T-cell (primary cell): ENCODE results near the gene FOXP4. TPM values are rescaled to one million over a fixed set of nuclear protein-coding genes. Genes with fewer than 3 reads are reported as not detected.

Experiments used
- ATAC-seq, 4 experiments: fragments of 200-7000 bp in 3 of 4; fragments of 150-1000 bp in 1 of 4; cut with Tn5 transposase; replicated peaks in 1 of 4; 1 replicate in 3 of 4; 2 replicates in 1 of 4; pipeline ENCODE4 v1.10.0; 2021; ENCODE audit warnings: moderate library complexity in 3 of 4, mild to moderate bottlenecking in 2 of 4, moderate number of reproducible peaks in 1 of 4
- CTCF ChIA-PET, 2 donors: fragments of 300-600 bp; sonication (Branson Sonifier 250); formaldehyde crosslinking; loops; one replicate each; lab custom pipeline; 2022; ENCODE audit warnings: antibody characterized with exemption in 2 of 2; lab: Charles Lee
- POLR2A ChIA-PET, 2 donors: fragments of 300-600 bp; sonication (Branson Sonifier 250); formaldehyde crosslinking; loops; one replicate each; lab custom pipeline; 2022; ENCODE audit warnings: antibody characterized with exemption in 2 of 2; lab: Charles Lee
- DNase-seq, 35 experiments: peaks; one replicate each; pipeline versions ENCODE4 v3.0.0 to v3.0.0-alpha.2; 2013 to 2023
- H3K27ac ChIP-seq: one replicate; pipeline ENCODE4 v1.5.1; 2013; ENCODE audit warnings: low read length
- H3K27me3 ChIP-seq, 2 experiments: replicated peaks in 1 of 2; 1 replicate in 1 of 2; 2 replicates in 1 of 2; pipeline versions ENCODE4 v1.6.1 to v1.7.0; 2013; ENCODE audit warnings: low read length in 1 of 2, mixed read lengths in 1 of 2; ENCODE audit not compliant: control insufficient read depth in 2 of 2, insufficient read depth in 2 of 2; ENCODE audit errors: extremely low read depth in 1 of 2
- H3K36me3 ChIP-seq, 2 donors: 1 replicate in 1 of 2; 2 replicates in 1 of 2; pipeline versions ENCODE4 v1.6.1 to v1.7.0; 2013; ENCODE audit warnings: low read length in 1 of 2; ENCODE audit not compliant: control insufficient read depth in 2 of 2, insufficient read depth in 1 of 2; ENCODE audit errors: extremely low read depth in 1 of 2
- H3K4me1 ChIP-seq, 2 experiments: 1 replicate in 1 of 2; 2 replicates in 1 of 2; pipeline versions ENCODE4 v1.6.1 to v1.7.0; 2013; ENCODE audit warnings: low read length in 2 of 2, mixed read lengths in 1 of 2; ENCODE audit not compliant: insufficient read depth in 2 of 2, control insufficient read depth in 1 of 2; ENCODE audit errors: extremely low read depth in 1 of 2
- H3K4me3 ChIP-seq, 2 donors: 1 replicate in 1 of 2; 2 replicates in 1 of 2; pipeline versions ENCODE4 v1.5.1 to v1.7.0; 2013; ENCODE audit warnings: mild to moderate bottlenecking in 2 of 2, low read length in 1 of 2, moderate library complexity in 1 of 2; ENCODE audit not compliant: control insufficient read depth in 1 of 2; ENCODE audit errors: extremely low read depth in 1 of 2
- H3K9me3 ChIP-seq: 2 replicates; pipeline ENCODE4 v1.7.0; 2013
- H3K27ac Mint-ChIP-seq, 2 donors: one replicate each; pipeline ENCODE4 v1.8.0; 2020 to 2021; ENCODE audit warnings: mild to moderate bottlenecking in 2 of 2, mixed read lengths in 2 of 2
- H3K27me3 Mint-ChIP-seq, 2 donors: one replicate each; pipeline ENCODE4 v1.8.0; 2021 to 2022; ENCODE audit warnings: mixed read lengths in 2 of 2
- H3K36me3 Mint-ChIP-seq: one replicate; pipeline ENCODE4 v1.8.0; 2021; ENCODE audit warnings: mixed read lengths
- H3K4me1 Mint-ChIP-seq, 3 donors: one replicate each; pipeline ENCODE4 v1.8.0; 2020 to 2022; ENCODE audit warnings: mixed read lengths in 3 of 3, mild to moderate bottlenecking in 1 of 3
- H3K4me3 Mint-ChIP-seq, 3 donors: one replicate each; pipeline ENCODE4 v1.8.0; 2020 to 2022; ENCODE audit warnings: mild to moderate bottlenecking in 3 of 3, mixed read lengths in 3 of 3, moderate library complexity in 3 of 3
- H3K9me3 Mint-ChIP-seq, 3 donors: one replicate each; pipeline ENCODE4 v1.8.0; 2020 to 2022; ENCODE audit warnings: mixed read lengths in 3 of 3
- WGBS: methylation state at CpG from one replicate; pipeline ENCODE4 v1.1.5; 2013; ENCODE audit warnings: missing lambda C conversion rate; ENCODE audit not compliant: insufficient coverage; 5-methylcytosine and 5-hydroxymethylcytosine counted together
- total RNA-seq, 35 experiments: library from RNA in 6 of 35; stranded (reverse) in 6 of 35; fragments of 120-200 nt in 1 of 35; gene quantifications; one replicate each; pipeline versions ENCODE4 v1.2.1 to v1.2.4 and lab custom pipeline; 2013 to 2026

Gene FOXP4
- total RNA-seq, 5 donors from 2014 or later (not counting 1 experiment from before 2014, with no cell fraction given) = 4.6 to 10.1 (median 9.5) TPM

GRCh38 chr6:41502917-41503671, 43.1 kb upstream of the FOXP4 start:
- H3K4me1 ChIP-seq = peaks cover 2 to 22% of the 10 kb centered on the region in 2 experiments
- no peaks in the 10 kb centered on the region for H3K36me3 ChIP-seq
- ATAC-seq (no peak), DNase-seq (no peak)
- peaks cover 14 to 64% of the 10 kb centered on the region in 2 experiments for H3K27me3 ChIP-seq
- POLR2A ChIA-PET = no interaction called here
- Mint-ChIP-seq H3K9me3 (no peaks in the 10 kb centered on the region), H3K4me1 (peaks cover 14 to 23% (median 19%) of the 10 kb centered on the region in 3 donors), H3K27ac (no peak overlapping the region), H3K36me3 (no peaks in the 10 kb centered on the region), H3K27me3 (peaks cover 54 to 57% of the 10 kb centered on the region in 2 donors), H3K4me3 (no peak overlapping the region)
- H3K27ac ChIP-seq = no peak overlapping the region
- H3K9me3 ChIP-seq = no peaks in the 10 kb centered on the region
- 70% methylated on average over 7 of the region's 27 CpGs for WGBS
- H3K4me3 ChIP-seq = no peak overlapping the region
- CTCF ChIA-PET = no interaction called here

GRCh38 chr6:41503827-41504465, 42.2 kb upstream of the FOXP4 start:
- peak overlapping the region; percentile 56 to 70 (median 60) for H3K4me3 Mint-ChIP-seq
- H3K36me3 ChIP-seq = no peaks in the 10 kb centered on the region
- 1% methylated on average over 42 of the region's 52 CpGs for WGBS
- no peaks in the 10 kb centered on the region for H3K9me3 ChIP-seq
- peaks cover 14 to 67% of the 10 kb centered on the region in 2 experiments for H3K27me3 ChIP-seq
- DNase-seq (no peak), ATAC-seq (peak in 1 of 4 experiments; percentile 23)
- H3K36me3 Mint-ChIP-seq = no peaks in the 10 kb centered on the region
- ChIA-PET POLR2A (interaction anchor here in 1 of 2 donors (0.6 kb wide), 1 partner anchor 250 kb away, joined by 3 read pairs; no protein-coding TSS in a partner anchor), CTCF (no interaction called here)
- H3K27ac ChIP-seq = no peak overlapping the region
- no peak overlapping the region for H3K4me3 ChIP-seq
- peaks cover 58 to 60% of the 10 kb centered on the region in 2 donors for H3K27me3 Mint-ChIP-seq
- peaks cover 2 to 22% of the 10 kb centered on the region in 2 experiments for H3K4me1 ChIP-seq
- peaks cover 14 to 23% (median 19%) of the 10 kb centered on the region in 3 donors for H3K4me1 Mint-ChIP-seq
- H3K27ac Mint-ChIP-seq = no peak overlapping the region
- H3K9me3 Mint-ChIP-seq = no peaks in the 10 kb centered on the region

- peaks cover 14 to 69% of the 10 kb centered on the region in 2 experiments for H3K27me3 ChIP-seq
These were observed 41.6 kb upstream of the FOXP4 start for GRCh38 chr6:41504466-41505121.

GRCh38 chr6:41505122-41506049, 40.8 kb upstream of the FOXP4 start:
- WGBS = 11% methylated on average over 54 of the region's 57 CpGs
- no peaks in the 10 kb centered on the region for H3K36me3 Mint-ChIP-seq
- ChIA-PET POLR2A (no interaction called here), CTCF (no interaction called here)
- H3K9me3 Mint-ChIP-seq = no peaks in the 10 kb centered on the region
- Histone ChIP-seq H3K27me3 (peaks cover 14 to 75% of the 10 kb centered on the region in 2 experiments), H3K4me3 (no peak overlapping the region), H3K4me1 (peaks cover 2 to 22% of the 10 kb centered on the region in 2 experiments), H3K27ac (no peak overlapping the region), H3K9me3 (no peaks in the 10 kb centered on the region), H3K36me3 (no peaks in the 10 kb centered on the region)
- peak overlapping the region in 1 of 2 donors; percentile 52 for H3K27ac Mint-ChIP-seq
- H3K4me1 Mint-ChIP-seq = peaks cover 14 to 23% (median 19%) of the 10 kb centered on the region in 3 donors
- ATAC-seq (peak in 1 of 4 experiments; percentile 42), DNase-seq (peak in 4 of 35 experiments; percentile 5 to 15 (median 8))
- peak overlapping the region; percentile 25 to 70 (median 65) for H3K4me3 Mint-ChIP-seq
- H3K27me3 Mint-ChIP-seq = peaks cover 57 to 66% of the 10 kb centered on the region in 2 donors

More at GRCh38 chr6:41504466-41505121, 41.6 kb upstream of the FOXP4 start:
- H3K9me3 ChIP-seq = no peaks in the 10 kb centered on the region
- 8% methylated on average over 25 of the region's 31 CpGs for WGBS
- Mint-ChIP-seq H3K4me1 (peaks cover 14 to 23% (median 19%) of the 10 kb centered on the region in 3 donors), H3K27ac (peak overlapping the region in 1 of 2 donors; percentile 17), H3K36me3 (no peaks in the 10 kb centered on the region), H3K4me3 (peak overlapping the region; percentile 56 to 70 (median 60)), H3K9me3 (no peaks in the 10 kb centered on the region), H3K27me3 (peaks cover 58 to 64% of the 10 kb centered on the region in 2 donors)
- DNase-seq = no peak
- peaks cover 2 to 22% of the 10 kb centered on the region in 2 experiments for H3K4me1 ChIP-seq
- H3K27ac ChIP-seq = no peak overlapping the region
- POLR2A ChIA-PET = interaction anchor here in 1 of 2 donors (0.6 kb wide), 1 partner anchor 250 kb away, joined by 3 read pairs; no protein-coding TSS in a partner anchor
- CTCF ChIA-PET = no interaction called here
- no peak for ATAC-seq
- H3K36me3 ChIP-seq = no peaks in the 10 kb centered on the region
- H3K4me3 ChIP-seq = peak overlapping the region in 1 of 2 donors; percentile 25

- ATAC-seq (no peak), DNase-seq (no peak)
- 82% methylated on average over 3 of the region's 6 CpGs for WGBS
- Mint-ChIP-seq H3K36me3 (no peaks in the 10 kb centered on the region), H3K9me3 (no peaks in the 10 kb centered on the region), H3K27me3 (peaks cover 44 to 51% of the 10 kb centered on the region in 2 donors), H3K27ac (no peak overlapping the region), H3K4me3 (no peak overlapping the region), H3K4me1 (peaks cover 13 to 16% (median 14%) of the 10 kb centered on the region in 3 donors)
- H3K4me1 ChIP-seq = peaks cover 2 to 16% of the 10 kb centered on the region in 2 experiments
- no peaks in the 10 kb centered on the region for H3K9me3 ChIP-seq
- ChIA-PET CTCF (interaction anchor here in 1 of 2 donors (0.5 kb wide), 1 partner anchor 1364 kb away, joined by 5 read pairs; no protein-coding TSS in a partner anchor), POLR2A (no interaction called here)
- peaks cover 9 to 57% of the 10 kb centered on the region in 2 experiments for H3K27me3 ChIP-seq
- H3K36me3 ChIP-seq = no peaks in the 10 kb centered on the region
- H3K27ac ChIP-seq = no peak overlapping the region
- H3K4me3 ChIP-seq = no peak overlapping the region
These were observed 37.7 kb upstream of the FOXP4 start for GRCh38 chr6:41508479-41508878.
